Suprapubic skin (tissue), 4 donors: Measurements from ENCODE around the gene RTBDN. TPM values are rescaled to one million over a fixed set of nuclear protein-coding genes. Genes with fewer than 3 reads are reported as not detected.
"Not testable (repeated sequence)": the region's sequence is repeated elsewhere in the genome, so short reads cannot be mapped to it uniquely, and the experiment has no call there.

Source experiments
- DNase-seq, 2 donors: peaks; one replicate each; pipeline ENCODE4 v3.0.0-alpha.2; 2019; ENCODE audit warnings: low spot score in 2 of 2
- H3K27ac ChIP-seq: fragments of 200-600 bp; sonication (generic); one replicate; pipeline ENCODE4 v1.5.1; 2019
- H3K27me3 ChIP-seq: fragments of 200-600 bp; sonication (generic); one replicate; pipeline ENCODE4 v1.5.1; 2019
- H3K36me3 ChIP-seq: fragments of 200-600 bp; sonication (generic); one replicate; pipeline ENCODE4 v1.5.1; 2019
- H3K4me1 ChIP-seq: fragments of 200-600 bp; sonication (generic); one replicate; pipeline ENCODE4 v1.5.1; 2019
- H3K4me3 ChIP-seq: fragments of 200-600 bp; sonication (generic); one replicate; pipeline ENCODE4 v1.5.1; 2019; ENCODE audit warnings: mild to moderate bottlenecking
- H3K9me3 ChIP-seq: fragments of 200-600 bp; sonication (generic); one replicate; pipeline ENCODE4 v1.5.1; 2019
- CTCF ChIP-seq, 2 donors: fragments of 200-600 bp in 1 of 2; fragments of 450-650 bp in 1 of 2; sonication (generic) in 1 of 2; IDR thresholded peaks; one replicate each; pipeline ENCODE4 v1.5.1; 2016 to 2019; ENCODE audit warnings: antibody characterized with exemption in 2 of 2, mild to moderate bottlenecking in 1 of 2, moderate library complexity in 1 of 2
- EP300 ChIP-seq: sonication (generic); formaldehyde crosslinking; IDR thresholded peaks from one replicate; pipeline ENCODE4 v1.6.1; 2017; ENCODE audit warnings: antibody characterized with exemption
- POLR2A ChIP-seq, 2 donors: fragments of 450-650 bp; IDR thresholded peaks; one replicate each; pipeline ENCODE4 v1.6.1; 2017; ENCODE audit warnings: antibody characterized with exemption in 2 of 2, mild to moderate bottlenecking in 2 of 2, moderate library complexity in 2 of 2
- POLR2AphosphoS5 ChIP-seq, 3 donors: sonication (generic); formaldehyde crosslinking; IDR thresholded peaks; one replicate each; pipeline ENCODE4 v1.6.1; 2017; ENCODE audit warnings: antibody characterized with exemption in 3 of 3
- WGBS: methylation state at CpG from one replicate; pipeline ENCODE4 v1.1.5; 2018; 5-methylcytosine and 5-hydroxymethylcytosine counted together
- total RNA-seq, 4 donors: library from RNA; depleted of rRNA; stranded (reverse); fragments of >200 nt; gene quantifications; one replicate each; pipeline ENCODE4 v1.1.0, GENCODE V29; 2016

Gene RTBDN
- total RNA-seq, 4 donors from 2014 or later = not detected

- no peaks in the 10 kb centered on the region for H3K9me3 ChIP-seq
- H3K4me3 ChIP-seq = peak overlapping the region; percentile 80
- no peaks in the 10 kb centered on the region for H3K27me3 ChIP-seq
- H3K36me3 ChIP-seq = peaks cover 24% of the 10 kb centered on the region
- peak overlapping the region; percentile 58 for H3K27ac ChIP-seq
- no peak for DNase-seq
- peaks cover 34% of the 10 kb centered on the region for H3K4me1 ChIP-seq
- 16% methylated on average over 14 of the region's 38 CpGs for WGBS
- TF ChIP-seq EP300 (no peak), CTCF (IDR thresholded peaks at IDR 0.05) (no peak), POLR2A (IDR thresholded peaks at IDR 0.05) (no peak), POLR2AphosphoS5 (IDR thresholded peaks at IDR 0.05) (no peak)
These were observed 33.4 kb downstream of the RTBDN start for GRCh38 chr19:12800923-12801465.

GRCh38 chr19:12800466-12800770 is 34.0 kb downstream of the RTBDN start:
- DNase-seq = no peak
- Histone ChIP-seq H3K27me3 (no peaks in the 10 kb centered on the region), H3K9me3 (no peaks in the 10 kb centered on the region), H3K4me3 (peak overlapping the region; percentile 80), H3K36me3 (peaks cover 24% of the 10 kb centered on the region), H3K4me1 (peaks cover 38% of the 10 kb centered on the region), H3K27ac (peak overlapping the region; percentile 58)
- WGBS = 67% methylated on average over 1 of the region's 1 CpG
- no peak for TF ChIP-seq CTCF (IDR thresholded peaks at IDR 0.05)
- no peak for TF ChIP-seq POLR2A (IDR thresholded peaks at IDR 0.05)
- no peak for TF ChIP-seq EP300
- no peak for TF ChIP-seq POLR2AphosphoS5 (IDR thresholded peaks at IDR 0.05)

GRCh38 chr19:12799742-12800465 is 34.5 kb downstream of the RTBDN start:
- Histone ChIP-seq H3K9me3 (no peaks in the 10 kb centered on the region), H3K4me1 (peaks cover 43% of the 10 kb centered on the region), H3K4me3 (peak overlapping the region; percentile 80), H3K27me3 (no peaks in the 10 kb centered on the region), H3K36me3 (peaks cover 24% of the 10 kb centered on the region), H3K27ac (no peak overlapping the region)
- TF ChIP-seq EP300 (no peak), CTCF (IDR thresholded peaks at IDR 0.05) (no peak), POLR2A (IDR thresholded peaks at IDR 0.05) (no peak), POLR2AphosphoS5 (IDR thresholded peaks at IDR 0.05) (no peak)
- 92% methylated on average over 7 of the region's 18 CpGs for WGBS
- DNase-seq = no peak

- 97% methylated on average over 7 of the region's 7 CpGs for WGBS
- Histone ChIP-seq H3K4me1 (peaks cover 55% of the 10 kb centered on the region), H3K36me3 (peaks cover 24% of the 10 kb centered on the region)
- H3K27me3 ChIP-seq, H3K27ac ChIP-seq, H3K9me3 ChIP-seq, DNase-seq, H3K4me3 ChIP-seq: not testable (repeated sequence)
These were observed 36.8 kb downstream of the RTBDN start for GRCh38 chr19:12797607-12798006.

- 90% methylated on average over 6 of the region's 6 CpGs for WGBS
- no peak for DNase-seq
- Histone ChIP-seq H3K36me3 (peaks cover 24% of the 10 kb centered on the region), H3K4me3 (no peak overlapping the region), H3K27ac (no peak overlapping the region), H3K4me1 (peaks cover 51% of the 10 kb centered on the region), H3K9me3 (no peaks in the 10 kb centered on the region), H3K27me3 (no peaks in the 10 kb centered on the region)
- TF ChIP-seq POLR2AphosphoS5 (IDR thresholded peaks at IDR 0.05) (no peak), EP300 (no peak), POLR2A (IDR thresholded peaks at IDR 0.05) (no peak), CTCF (IDR thresholded peaks at IDR 0.05) (no peak)
These were observed 37.2 kb downstream of the RTBDN start for GRCh38 chr19:12797141-12797587.
